ENCODE measurements around the gene AGMO.

Gene AGMO

GRCh38 chr7:15199482-15199881, 362.3 kb downstream of the AGMO start:
- DNase-seq: peak; percentile 31

- DNase-seq: no peak
Observed at GRCh38 chr7:15197042-15197977, 364.5 kb downstream of the AGMO start.

- DNase-seq: no peak
Observed at GRCh38 chr7:15178065-15178464, 383.8 kb downstream of the AGMO start.

- DNase-seq: no peak
Observed at GRCh38 chr7:15176089-15176488, 385.7 kb downstream of the AGMO start.

GRCh38 chr7:15175152-15175551, 386.7 kb downstream of the AGMO start:
- DNase-seq: peak; percentile 14

GRCh38 chr7:15174485-15174884, 387.3 kb downstream of the AGMO start:
- DNase-seq: no peak

- no peak for DNase-seq
Observed at GRCh38 chr7:15168489-15168888, 393.3 kb downstream of the AGMO start.

GRCh38 chr7:15167912-15168311, 393.9 kb downstream of the AGMO start:
- DNase-seq: no peak

GRCh38 chr7:15166620-15167019, 395.2 kb downstream of the AGMO start:
- no peak for DNase-seq

GRCh38 chr7:15159261-15159660, 402.6 kb downstream of the AGMO start:
- no peak for DNase-seq

- no peak for DNase-seq
Observed at GRCh38 chr7:15158141-15158810, 403.5 kb downstream of the AGMO start.
